Vagina (tissue), 2 donors: ENCODE measurements around the gene STK39. TPM values are rescaled to one million over a fixed set of nuclear protein-coding genes. Genes with fewer than 3 reads are reported as not detected.

Source experiments
- DNase-seq, 2 donors: peaks; one replicate each; pipeline ENCODE4 v3.0.0-alpha.2; 2017; ENCODE audit errors: extremely low spot score in 2 of 2
- H3K27ac ChIP-seq: fragments of 200-600 bp; sonication (generic); one replicate; pipeline ENCODE4 v1.5.1; 2019
- H3K27me3 ChIP-seq: fragments of 200-600 bp; sonication (generic); one replicate; pipeline ENCODE4 v1.5.1; 2019
- H3K36me3 ChIP-seq, 2 donors: fragments of 200-600 bp; sonication (generic); one replicate each; pipeline ENCODE4 v1.5.1; 2017 to 2019
- H3K4me1 ChIP-seq: fragments of 200-600 bp; sonication (generic); one replicate; pipeline ENCODE4 v1.5.1; 2019
- H3K4me3 ChIP-seq, 2 donors: fragments of 200-600 bp; sonication (generic); 1 replicate in 1 of 2; 2 replicates in 1 of 2; pipeline ENCODE4 v1.5.1; 2016 to 2019
- H3K9me3 ChIP-seq: fragments of 200-600 bp; sonication (generic); one replicate; pipeline ENCODE4 v1.5.1; 2019
- CTCF ChIP-seq, 3 experiments: fragments of 450-650 bp in 2 of 3; fragments of 200-600 bp in 1 of 3; sonication (generic) in 1 of 3; IDR thresholded peaks; one replicate each; pipeline ENCODE4 v1.5.1; 2017 to 2019; ENCODE audit warnings: antibody characterized with exemption in 3 of 3, mild to moderate bottlenecking in 2 of 3, moderate library complexity in 2 of 3
- POLR2A ChIP-seq, 2 donors: fragments of 450-650 bp; IDR thresholded peaks; one replicate each; pipeline ENCODE4 v1.6.1; 2017; ENCODE audit warnings: antibody characterized with exemption in 2 of 2, mild to moderate bottlenecking in 2 of 2, moderate library complexity in 2 of 2
- POLR2AphosphoS5 ChIP-seq, 2 donors: sonication (generic); formaldehyde crosslinking; IDR thresholded peaks; one replicate each; pipeline ENCODE4 v1.9.0; 2017; ENCODE audit warnings: antibody characterized with exemption in 2 of 2, mild to moderate bottlenecking in 2 of 2, low read depth in 1 of 2; ENCODE audit not compliant: insufficient read depth in 1 of 2
- intact Hi-C: fragments of 100-400 bp; cut with DNase I; formaldehyde crosslinking; loops from one replicate; pipeline ENCODE4 v1.15.1; 2023
- total RNA-seq: library from RNA; depleted of rRNA; stranded (reverse); fragments of >200 nt; gene quantifications from one replicate; pipeline ENCODE4 v1.2.3, GENCODE V29; 2016

Gene STK39
- total RNA-seq, 1 donor from 2014 or later = 15.5 TPM

GRCh38 chr2:167942366-167943081 lies 304.9 kb downstream of the STK39 start:
- intact Hi-C loops = no loop called here

GRCh38 chr2:167941604-167942003 lies 305.8 kb downstream of the STK39 start:
- Histone ChIP-seq H3K27ac (no peak overlapping the region), H3K27me3 (no peaks in the 10 kb centered on the region), H3K9me3 (no peaks in the 10 kb centered on the region), H3K4me3 (no peak overlapping the region), H3K4me1 (no peaks in the 10 kb centered on the region), H3K36me3 (no peaks in the 10 kb centered on the region)
- TF ChIP-seq CTCF (IDR thresholded peaks at IDR 0.05) (no peak), POLR2AphosphoS5 (IDR thresholded peaks at IDR 0.05; ENCODE audit: insufficient read depth in 1 of 2, low read depth in 1 of 2) (no peak), POLR2A (IDR thresholded peaks at IDR 0.05) (no peak)
- DNase-seq = no peak
- intact Hi-C loops = no loop called here

More at GRCh38 chr2:167942366-167943081, 304.9 kb downstream of the STK39 start:
- Histone ChIP-seq H3K4me1 (no peaks in the 10 kb centered on the region), H3K9me3 (no peaks in the 10 kb centered on the region), H3K27me3 (no peaks in the 10 kb centered on the region), H3K27ac (no peak overlapping the region), H3K36me3 (no peaks in the 10 kb centered on the region), H3K4me3 (no peak overlapping the region)
- no peak for DNase-seq
- TF ChIP-seq CTCF (IDR thresholded peaks at IDR 0.05) = no peak
- no peak for TF ChIP-seq POLR2AphosphoS5 (IDR thresholded peaks at IDR 0.05; ENCODE audit: insufficient read depth in 1 of 2, low read depth in 1 of 2)
- TF ChIP-seq POLR2A (IDR thresholded peaks at IDR 0.05) = no peak

- Histone ChIP-seq H3K36me3 (no peaks in the 10 kb centered on the region), H3K9me3 (no peaks in the 10 kb centered on the region), H3K4me3 (no peak overlapping the region), H3K27me3 (no peaks in the 10 kb centered on the region), H3K4me1 (no peaks in the 10 kb centered on the region), H3K27ac (no peak overlapping the region)
- TF ChIP-seq CTCF (IDR thresholded peaks at IDR 0.05) (no peak), POLR2AphosphoS5 (IDR thresholded peaks at IDR 0.05; ENCODE audit: insufficient read depth in 1 of 2, low read depth in 1 of 2) (no peak), POLR2A (IDR thresholded peaks at IDR 0.05) (no peak)
- intact Hi-C loops = no loop called here
- no peak for DNase-seq
These were observed 306.5 kb downstream of the STK39 start for GRCh38 chr2:167940734-167941507.

- Histone ChIP-seq H3K27ac (no peak overlapping the region), H3K9me3 (no peaks in the 10 kb centered on the region), H3K36me3 (no peaks in the 10 kb centered on the region), H3K4me3 (no peak overlapping the region), H3K27me3 (no peaks in the 10 kb centered on the region), H3K4me1 (no peaks in the 10 kb centered on the region)
- DNase-seq = no peak
- intact Hi-C loops = no loop called here
- TF ChIP-seq POLR2AphosphoS5 (IDR thresholded peaks at IDR 0.05; ENCODE audit: insufficient read depth in 1 of 2, low read depth in 1 of 2) (no peak), POLR2A (IDR thresholded peaks at IDR 0.05) (no peak), CTCF (IDR thresholded peaks at IDR 0.05) (no peak)
These were observed 307.1 kb downstream of the STK39 start for GRCh38 chr2:167940346-167940725.
